Activated CD8-positive, alpha-beta memory T cell treated with anti-CD3 and anti-CD28 coated beads for 1 hour (primary cell): ENCODE measurements around the gene TCEAL9.
"Not testable (repeated sequence)": the region's sequence is repeated elsewhere in the genome, so short reads cannot be mapped to it uniquely, and the experiment has no call there.

Experiments used
- DNase-seq, 2 donors: peaks; one replicate each; pipeline ENCODE4 v3.0.0-alpha.2; 2020; ENCODE audit warnings: low read depth in 1 of 2; ENCODE audit errors: extremely low read depth in 1 of 2

Gene TCEAL9

GRCh38 chrX:103372886-103373285, 16.6 kb downstream of the TCEAL9 start:
- DNase-seq = no peak

GRCh38 chrX:103373581-103373980, 17.3 kb downstream of the TCEAL9 start:
- no peak for DNase-seq

GRCh38 chrX:103376118-103376978, 20.0 kb downstream of the TCEAL9 start, which contains the start of gene BEX3:
Gene BEX3 (plus strand): TSS chrX:103376538. CDS start chrX:103377522, 984 bp downstream.
- DNase-seq = no peak

- DNase-seq = no peak
These were observed 20.6 kb downstream of the TCEAL9 start for GRCh38 chrX:103376979-103377324.

- no peak for DNase-seq
These were observed 22.7 kb downstream of the TCEAL9 start for GRCh38 chrX:103378990-103379389.

GRCh38 chrX:103382877-103383276, 26.6 kb downstream of the TCEAL9 start:
- no peak for DNase-seq

- DNase-seq = no peak
These were observed 28.4 kb downstream of the TCEAL9 start for GRCh38 chrX:103384672-103385071.

GRCh38 chrX:103385283-103385830, 29.1 kb downstream of the TCEAL9 start:
- DNase-seq = not testable (repeated sequence)

- DNase-seq = no peak
These were observed 30.0 kb downstream of the TCEAL9 start for GRCh38 chrX:103386332-103386731.

GRCh38 chrX:103393487-103393886, 37.2 kb downstream of the TCEAL9 start:
- DNase-seq = no peak

GRCh38 chrX:103396186-103396585, 39.9 kb downstream of the TCEAL9 start:
- DNase-seq = no peak

GRCh38 chrX:103396660-103397059, 40.4 kb downstream of the TCEAL9 start:
- DNase-seq = no peak

GRCh38 chrX:103397707-103398106, 41.4 kb downstream of the TCEAL9 start:
- DNase-seq = no peak

- DNase-seq = no peak
These were observed 42.1 kb downstream of the TCEAL9 start for GRCh38 chrX:103398421-103398864.

- no peak for DNase-seq
These were observed 43.4 kb downstream of the TCEAL9 start for GRCh38 chrX:103399744-103400143.

- no peak for DNase-seq
These were observed 44.6 kb downstream of the TCEAL9 start for GRCh38 chrX:103400931-103401330.

GRCh38 chrX:103404231-103405008, 48.1 kb downstream of the TCEAL9 start:
- DNase-seq = peak in 1 of 2 donors; percentile 0

- no peak for DNase-seq
These were observed 48.7 kb downstream of the TCEAL9 start for GRCh38 chrX:103405009-103405333.

- DNase-seq = no peak
These were observed 50.0 kb downstream of the TCEAL9 start for GRCh38 chrX:103406256-103406655.

GRCh38 chrX:103407776-103408175, 51.5 kb downstream of the TCEAL9 start:
- no peak for DNase-seq
